Glutamatergic neuron (in vitro differentiated cells): ENCODE measurements around the gene PGA4. TPM values are rescaled to one million over a fixed set of nuclear protein-coding genes. Genes with fewer than 3 reads are reported as not detected.

Source experiments
- DNase-seq: peaks from one replicate; pipeline ENCODE4 v3.0.0; 2022
- H3K27ac Mint-ChIP-seq: one replicate; pipeline ENCODE4 v1.8.0; 2020; ENCODE audit warnings: mild to moderate bottlenecking, mixed read lengths, inconsistent platforms; ENCODE audit not compliant: unreplicated experiment
- H3K27me3 Mint-ChIP-seq: one replicate; pipeline ENCODE4 v1.8.0; 2020; ENCODE audit warnings: mild to moderate bottlenecking, moderate library complexity, mixed read lengths, inconsistent platforms; ENCODE audit not compliant: unreplicated experiment
- H3K36me3 Mint-ChIP-seq: one replicate; pipeline ENCODE4 v1.8.0; 2020; ENCODE audit warnings: mild to moderate bottlenecking, mixed read lengths, inconsistent platforms; ENCODE audit not compliant: unreplicated experiment
- H3K4me1 Mint-ChIP-seq: one replicate; pipeline ENCODE4 v1.8.0; 2020; ENCODE audit warnings: mild to moderate bottlenecking, low read depth, mixed read lengths, inconsistent platforms; ENCODE audit not compliant: unreplicated experiment
- H3K4me3 Mint-ChIP-seq: one replicate; pipeline ENCODE4 v1.8.0; 2020; ENCODE audit warnings: mild to moderate bottlenecking, mixed read lengths, inconsistent platforms; ENCODE audit not compliant: unreplicated experiment
- H3K9me3 Mint-ChIP-seq: one replicate; pipeline ENCODE4 v1.8.0; 2020; ENCODE audit warnings: mild to moderate bottlenecking, moderate library complexity, mixed read lengths, inconsistent platforms; ENCODE audit not compliant: unreplicated experiment
- CTCF ChIP-seq: fragments of 200-600 bp; sonication (generic); IDR thresholded peaks from one replicate; pipeline ENCODE4 v1.5.0; 2021; ENCODE audit not compliant: partially characterized antibody, unreplicated experiment
- total RNA-seq: library from RNA; stranded (reverse); fragmentation: NEBNext Ultra II Directional; extraction: Animal tissue kit (Norgen Biotek cat#: 25700); gene quantifications from one replicate; pipeline ENCODE4 v1.2.1, GENCODE V29; 2021; ENCODE audit not compliant: unreplicated experiment

Gene PGA4
- total RNA-seq, 1 donor from 2014 or later, result not detected

GRCh38 chr11:61254403-61255025 is 32.4 kb downstream of the PGA4 start:
- no peaks in the 10 kb centered on the region for H3K36me3 Mint-ChIP-seq
- H3K27me3 Mint-ChIP-seq, result peaks cover 6% of the 10 kb centered on the region
- peak; percentile 81 for TF ChIP-seq CTCF
- H3K4me1 Mint-ChIP-seq, result peaks cover 14% of the 10 kb centered on the region
- H3K9me3 Mint-ChIP-seq, result peaks cover under 1% of the 10 kb centered on the region
- H3K4me3 Mint-ChIP-seq, result no peak overlapping the region
- DNase-seq, result peak; percentile 68
- no peak overlapping the region for H3K27ac Mint-ChIP-seq

- Mint-ChIP-seq H3K27ac (no peak overlapping the region), H3K36me3 (no peaks in the 10 kb centered on the region), H3K4me3 (no peak overlapping the region), H3K9me3 (peaks cover 2% of the 10 kb centered on the region), H3K4me1 (peaks cover 4% of the 10 kb centered on the region), H3K27me3 (peaks cover 6% of the 10 kb centered on the region)
- no peak for DNase-seq
- no peak for TF ChIP-seq CTCF
Observed at GRCh38 chr11:61256710-61257482, 34.7 kb downstream of the PGA4 start.

- no peak for TF ChIP-seq CTCF
- no peak for DNase-seq
- H3K4me3 Mint-ChIP-seq, result no peak overlapping the region
- H3K27me3 Mint-ChIP-seq, result peaks cover 3% of the 10 kb centered on the region
- H3K9me3 Mint-ChIP-seq, result peaks cover 2% of the 10 kb centered on the region
- no peak overlapping the region for H3K27ac Mint-ChIP-seq
- H3K4me1 Mint-ChIP-seq, result no peaks in the 10 kb centered on the region
- H3K36me3 Mint-ChIP-seq, result no peaks in the 10 kb centered on the region
Observed at GRCh38 chr11:61258546-61258945, 36.4 kb downstream of the PGA4 start.

GRCh38 chr11:61259363-61259762 is 37.2 kb downstream of the PGA4 start:
- Mint-ChIP-seq H3K4me3 (no peak overlapping the region), H3K27me3 (peaks cover 3% of the 10 kb centered on the region), H3K36me3 (no peaks in the 10 kb centered on the region), H3K4me1 (no peaks in the 10 kb centered on the region), H3K9me3 (peaks cover 2% of the 10 kb centered on the region), H3K27ac (no peak overlapping the region)
- no peak for DNase-seq
- TF ChIP-seq CTCF, result no peak

GRCh38 chr11:61264371-61264770 is 42.2 kb downstream of the PGA4 start:
- no peak for DNase-seq
- Mint-ChIP-seq H3K9me3 (peaks cover 4% of the 10 kb centered on the region), H3K27me3 (no peaks in the 10 kb centered on the region), H3K27ac (no peak overlapping the region), H3K36me3 (no peaks in the 10 kb centered on the region), H3K4me1 (no peaks in the 10 kb centered on the region), H3K4me3 (no peak overlapping the region)
- TF ChIP-seq CTCF, result no peak
